ENCODE results near the gene ATR.

ATR gene

GRCh38 chr3:142492184-142492583 is 86.3 kb downstream of the ATR start:
- no peak for DNase-seq (ENCODE audit: low spot score)
- no peak for TF ChIP-seq CTCF (IDR thresholded peaks at IDR 0.05; ENCODE audit: extremely low read depth, missing control alignments)

GRCh38 chr3:142489572-142490323 is 88.8 kb downstream of the ATR start:
- DNase-seq (ENCODE audit: low spot score) = no peak
- no peak for TF ChIP-seq CTCF (IDR thresholded peaks at IDR 0.05; ENCODE audit: extremely low read depth, missing control alignments)

- TF ChIP-seq CTCF (IDR thresholded peaks at IDR 0.05; ENCODE audit: extremely low read depth, missing control alignments) = no peak
- DNase-seq (ENCODE audit: low spot score) = no peak
These were observed 93.6 kb downstream of the ATR start for GRCh38 chr3:142484912-142485435.

- DNase-seq (ENCODE audit: low spot score) = no peak
- no peak for TF ChIP-seq CTCF (IDR thresholded peaks at IDR 0.05; ENCODE audit: extremely low read depth, missing control alignments)
These were observed 97.3 kb downstream of the ATR start for GRCh38 chr3:142481196-142481595.

GRCh38 chr3:142470826-142471225 is 107.7 kb downstream of the ATR start:
- no peak for TF ChIP-seq CTCF (IDR thresholded peaks at IDR 0.05; ENCODE audit: extremely low read depth, missing control alignments)
- DNase-seq (ENCODE audit: low spot score) = no peak

- no peak for TF ChIP-seq CTCF (IDR thresholded peaks at IDR 0.05; ENCODE audit: extremely low read depth, missing control alignments)
- no peak for DNase-seq (ENCODE audit: low spot score)
These were observed 110.1 kb downstream of the ATR start for GRCh38 chr3:142468456-142468855.

GRCh38 chr3:142467768-142468167 is 110.8 kb downstream of the ATR start:
- no peak for TF ChIP-seq CTCF (IDR thresholded peaks at IDR 0.05; ENCODE audit: extremely low read depth, missing control alignments)
- DNase-seq (ENCODE audit: low spot score) = no peak
